Nephron progenitor cell (in vitro differentiated cells): ENCODE measurements around the gene SDCBP2.

ENCODE experiments used
- DNase-seq: peaks from one replicate; pipeline ENCODE4 v3.0.0; 2021
- H3K27ac Mint-ChIP-seq: 2 replicates; pipeline ENCODE4 v1.8.0; 2021; ENCODE audit warnings: mild to moderate bottlenecking, moderate library complexity, mixed read lengths
- H3K27me3 Mint-ChIP-seq: 2 replicates; pipeline ENCODE4 v1.8.0; 2021; ENCODE audit warnings: mild to moderate bottlenecking, low read depth, mixed read lengths; ENCODE audit not compliant: poor library complexity
- H3K36me3 Mint-ChIP-seq: 2 replicates; pipeline ENCODE4 v1.8.0; 2021; ENCODE audit warnings: low read depth, mixed read lengths
- H3K4me1 Mint-ChIP-seq: 2 replicates; pipeline ENCODE4 v1.8.0; 2021; ENCODE audit warnings: mixed read lengths
- H3K4me3 Mint-ChIP-seq: 2 replicates; pipeline ENCODE4 v1.8.0; 2021; ENCODE audit warnings: mild to moderate bottlenecking, moderate library complexity, mixed read lengths
- H3K9me3 Mint-ChIP-seq: 2 replicates; pipeline ENCODE4 v1.8.0; 2021; ENCODE audit warnings: mild to moderate bottlenecking, moderate library complexity, mixed read lengths
- CTCF ChIP-seq: fragments of 200-600 bp; sonication (generic); IDR thresholded peaks from 2 replicates; pipeline ENCODE4 v1.5.0; 2021; ENCODE audit warnings: antibody characterized with exemption

Gene SDCBP2

DNA sequence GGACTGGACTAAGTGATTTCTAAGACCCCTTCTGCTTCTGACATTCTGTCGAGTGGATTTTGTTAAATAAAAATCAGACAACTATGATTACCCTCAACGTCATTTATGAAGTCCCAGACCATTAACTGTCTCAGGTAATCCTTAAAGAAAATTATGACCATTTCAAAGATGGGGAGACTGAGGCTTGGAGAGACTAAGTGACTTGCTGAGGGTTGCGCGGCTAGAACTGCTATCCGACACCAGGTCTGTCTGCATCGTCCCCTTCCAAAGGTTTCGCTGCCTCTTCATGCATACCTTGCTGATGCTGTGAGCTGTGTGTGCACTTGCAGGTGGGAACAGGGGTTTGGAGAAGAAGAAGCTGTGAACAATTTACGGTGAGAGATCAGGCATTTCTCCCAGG is 59.7 kb downstream of the SDCBP2 start:
- peaks cover 16% of the 10 kb centered on the region for H3K4me1 Mint-ChIP-seq

DNA sequence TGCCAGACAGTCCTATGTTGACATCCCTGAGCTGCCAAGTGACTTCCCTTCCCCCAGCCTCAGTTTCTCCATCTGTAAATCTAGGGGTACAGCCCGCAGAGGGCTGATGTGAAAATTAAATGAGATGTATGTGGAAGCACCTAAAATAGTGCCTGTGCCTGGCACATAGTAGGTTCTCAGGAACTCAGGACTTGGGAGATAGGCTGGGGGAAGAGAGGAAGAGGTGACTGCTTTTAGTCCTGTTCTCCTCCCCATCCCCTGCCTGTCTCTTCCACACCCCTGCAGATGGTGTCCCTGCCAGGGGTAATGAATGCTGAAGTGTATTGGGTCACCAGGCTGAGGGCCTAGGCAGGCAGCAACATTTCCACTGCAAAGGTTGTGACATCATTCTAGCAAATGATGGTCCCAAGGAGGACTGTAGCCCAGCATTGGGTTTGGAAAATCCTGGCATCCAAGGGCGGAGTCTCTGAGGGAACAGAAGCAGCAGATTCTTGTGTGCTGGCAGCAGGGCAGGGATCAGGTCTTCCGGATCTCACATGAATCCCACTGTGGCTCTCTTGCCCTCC is 61.0 kb downstream of the SDCBP2 start:
- Mint-ChIP-seq H3K27me3 (peaks cover 15% of the 10 kb centered on the region), H3K4me3 (peak overlapping the region; percentile 39), H3K36me3 (no peaks in the 10 kb centered on the region), H3K27ac (no peak overlapping the region), H3K9me3 (peaks cover 4% of the 10 kb centered on the region), H3K4me1 (peaks cover 16% of the 10 kb centered on the region)
- no peak for TF ChIP-seq CTCF
- DNase-seq = no peak

More for the DNA sequence above, 59.7 kb downstream of the SDCBP2 start:
- Mint-ChIP-seq H3K9me3 (no peaks in the 10 kb centered on the region), H3K4me3 (no peak overlapping the region), H3K27me3 (peaks cover 18% of the 10 kb centered on the region), H3K36me3 (no peaks in the 10 kb centered on the region), H3K27ac (no peak overlapping the region)
- no peak for DNase-seq
- no peak for TF ChIP-seq CTCF

DNA sequence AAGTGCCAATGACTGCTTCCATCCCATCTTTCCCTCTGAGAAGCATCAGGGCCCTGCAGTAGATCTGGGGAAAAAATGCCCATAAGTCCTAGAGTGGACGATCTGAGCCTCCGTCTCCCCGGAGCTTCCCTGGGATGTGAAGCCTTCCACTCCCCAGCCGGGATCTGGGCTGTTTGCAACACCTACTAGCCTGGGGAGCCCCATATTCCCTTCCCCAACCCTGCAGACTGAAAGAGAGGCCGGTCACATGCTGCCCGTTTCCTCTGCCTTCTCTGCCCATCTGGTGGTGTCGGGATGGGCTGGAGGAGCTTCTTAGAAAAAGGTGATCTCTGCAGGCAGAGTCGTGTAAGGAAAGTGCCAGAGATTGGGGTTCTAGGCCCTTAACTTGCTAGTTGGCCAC is 61.8 kb downstream of the SDCBP2 start:
- H3K27me3 Mint-ChIP-seq = peaks cover 21% of the 10 kb centered on the region
- H3K9me3 Mint-ChIP-seq = peaks cover 12% of the 10 kb centered on the region
- no peaks in the 10 kb centered on the region for H3K36me3 Mint-ChIP-seq
- H3K4me1 Mint-ChIP-seq = peaks cover 16% of the 10 kb centered on the region
- no peak for DNase-seq
- peak overlapping the region; percentile 75 for H3K4me3 Mint-ChIP-seq
- no peak for TF ChIP-seq CTCF
- H3K27ac Mint-ChIP-seq = no peak overlapping the region

GRCh38 chr20:1266167-1266973 is 62.6 kb downstream of the SDCBP2 start, which contains the start of gene SNPH:
SNPH (plus strand) TSS chr20:1266294; CDS start chr20:1296240, 29,946 bp downstream.
- Mint-ChIP-seq H3K4me3 (peak within 1 kb of the TSS; percentile 75), H3K9me3 (peaks cover 13% of the 10 kb centered on the region), H3K36me3 (no peaks in the 10 kb centered on the region), H3K27me3 (peaks cover 21% of the 10 kb centered on the region), H3K4me1 (peaks cover 16% of the 10 kb centered on the region), H3K27ac (no peak within 1 kb of the TSS)
- no peak for TF ChIP-seq CTCF
- peak; percentile 72 for DNase-seq

GRCh38 chr20:1265916-1266166 is 63.1 kb downstream of the SDCBP2 start:
- peaks cover 21% of the 10 kb centered on the region for H3K27me3 Mint-ChIP-seq
- peaks cover 13% of the 10 kb centered on the region for H3K9me3 Mint-ChIP-seq
- H3K4me3 Mint-ChIP-seq = peak overlapping the region; percentile 73
- peaks cover 16% of the 10 kb centered on the region for H3K4me1 Mint-ChIP-seq
- H3K36me3 Mint-ChIP-seq = no peaks in the 10 kb centered on the region
- H3K27ac Mint-ChIP-seq = no peak overlapping the region
- no peak for DNase-seq
- TF ChIP-seq CTCF = no peak
